Mesendoderm (in vitro differentiated cells): Measurements from ENCODE around the gene TRIM28.
A peak's percentile ranks its signal among the peaks of the same experiment; 100 is the strongest.
"Not testable (repeated sequence)": the region's sequence is repeated elsewhere in the genome, so short reads cannot be mapped to it uniquely, and the experiment has no call there.

ENCODE experiments used
- DNase-seq: peaks from one replicate; pipeline ENCODE4 v3.0.0; 2013
- H2AK5ac ChIP-seq: 2 replicates; pipeline ENCODE4 v1.6.1; 2013; ENCODE audit warnings: low read length, inconsistent platforms
- H2BK120ac ChIP-seq: 2 replicates; pipeline ENCODE4 v1.6.1; 2013; ENCODE audit warnings: low read depth, mild to moderate bottlenecking, low read length, moderate library complexity, mixed read lengths
- H2BK15ac ChIP-seq: replicated peaks from 2 replicates; pipeline ENCODE4 v1.6.1; 2013; ENCODE audit warnings: low read depth, mild to moderate bottlenecking, moderate library complexity
- H2BK5ac ChIP-seq: 2 replicates; pipeline ENCODE4 v1.6.1; 2013; ENCODE audit warnings: low read length, inconsistent platforms
- H3K18ac ChIP-seq: 2 replicates; pipeline ENCODE4 v1.6.1; 2013; ENCODE audit warnings: mild to moderate bottlenecking, low read length, mixed read lengths
- H3K23ac ChIP-seq: one replicate; pipeline ENCODE4 v1.6.1; 2013; ENCODE audit warnings: low read length
- H3K27ac ChIP-seq: 2 replicates; pipeline ENCODE4 v1.5.1; 2013; ENCODE audit warnings: low read depth, mild to moderate bottlenecking, inconsistent platforms, low read length, moderate library complexity
- H3K27me3 ChIP-seq: 2 replicates; pipeline ENCODE4 v1.6.1; 2013; ENCODE audit warnings: low read length, control low read depth, mild to moderate bottlenecking, inconsistent platforms; ENCODE audit not compliant: insufficient read depth, poor library complexity
- H3K36me3 ChIP-seq: 2 replicates; pipeline ENCODE4 v1.6.1; 2013; ENCODE audit warnings: low read length, inconsistent platforms; ENCODE audit not compliant: control insufficient read depth, insufficient read depth
- H3K4ac ChIP-seq: one replicate; pipeline ENCODE4 v1.6.1; 2013; ENCODE audit warnings: low read depth, mild to moderate bottlenecking, low read length, moderate library complexity
- H3K4me1 ChIP-seq: 2 replicates; pipeline ENCODE4 v1.6.1; 2013; ENCODE audit warnings: low read depth, low read length, inconsistent platforms; ENCODE audit not compliant: control insufficient read depth
- H3K4me2 ChIP-seq: 2 replicates; pipeline ENCODE4 v1.6.1; 2013; ENCODE audit warnings: low read length
- H3K4me3 ChIP-seq: 2 replicates; pipeline ENCODE4 v1.5.1; 2013; ENCODE audit warnings: mild to moderate bottlenecking, low read length
- H3K56ac ChIP-seq: one replicate; pipeline ENCODE4 v1.6.1; 2013; ENCODE audit warnings: low read length
- H3K79me1 ChIP-seq: 2 replicates; pipeline ENCODE4 v1.6.1; 2013; ENCODE audit warnings: low read length, inconsistent platforms
- H3K79me2 ChIP-seq: 2 replicates; pipeline ENCODE4 v1.6.1; 2013; ENCODE audit warnings: mild to moderate bottlenecking, low read length; ENCODE audit not compliant: control insufficient read depth, insufficient read depth
- H3K9ac ChIP-seq: 2 replicates; pipeline ENCODE4 v1.6.1; 2013; ENCODE audit warnings: low read length, inconsistent platforms
- H4K5ac ChIP-seq: one replicate; pipeline ENCODE4 v1.6.1; 2013; ENCODE audit warnings: low read length
- H4K8ac ChIP-seq: one replicate; pipeline ENCODE4 v1.6.1; 2013; ENCODE audit warnings: low read depth, mild to moderate bottlenecking, control low read depth, low read length, moderate library complexity
- WGBS: extraction: QIAGEN DNeasy Blood & Tissue Kit; methylation state at CpG from one replicate; pipeline ENCODE4 v1.1.7; 2013; ENCODE audit warnings: low lambda C conversion rate, missing lambda C conversion rate; ENCODE audit not compliant: insufficient coverage; ENCODE audit errors: extremely low coverage; 5-methylcytosine and 5-hydroxymethylcytosine counted together

The TRIM28 gene

DNA sequence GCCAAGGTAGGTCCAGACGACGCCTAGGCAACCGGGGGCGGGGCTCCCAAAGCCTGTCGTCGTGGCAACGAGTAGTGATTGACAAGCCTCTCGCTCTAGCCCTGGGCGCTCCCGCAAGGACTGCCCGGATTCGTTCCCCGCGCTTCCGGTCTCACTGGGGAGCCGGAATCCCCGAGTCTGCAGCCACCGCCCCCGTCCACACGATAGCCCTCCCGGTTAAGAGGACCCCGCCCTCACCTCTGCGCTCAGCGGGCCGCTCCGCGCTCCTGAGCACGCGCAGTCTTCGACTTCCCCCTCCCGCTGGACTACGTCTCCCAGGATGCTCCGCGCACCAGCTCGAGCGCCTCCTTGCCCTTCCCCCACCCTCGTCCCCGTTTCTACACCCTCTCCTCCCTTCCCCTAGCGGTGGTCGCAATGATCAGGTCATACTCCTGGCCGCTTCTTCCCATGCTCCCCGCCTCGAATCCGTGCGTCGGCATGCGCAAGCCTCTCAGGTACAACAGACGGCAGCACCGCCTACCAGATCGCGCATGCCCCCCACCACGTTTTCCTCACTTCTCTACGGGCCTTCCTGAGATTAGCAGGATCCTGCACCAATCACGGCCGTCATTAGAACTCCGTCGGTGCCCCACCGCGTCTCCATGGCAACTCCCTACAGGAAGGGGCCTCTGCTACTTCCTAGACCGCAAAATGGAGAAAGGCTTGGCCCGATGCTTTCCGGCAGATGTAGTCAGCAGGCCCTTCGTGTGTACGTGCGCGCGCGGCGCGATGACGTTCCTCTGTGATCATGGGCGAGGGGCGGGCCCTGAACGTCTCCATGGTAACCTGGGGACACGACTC, 29.2 kb downstream of the TRIM28 start, which contains the start of gene MZF1:
Gene MZF1 (minus strand): TSS at position 518 of the 840 bp plus-strand sequence. CDS start 1,946 bp downstream, outside the sequence.
- H3K4me3 ChIP-seq = peak within 1 kb of the TSS; percentile 84
- DNase-seq = peak; percentile 100
- peaks cover 3% of the 10 kb centered on the region for H3K36me3 ChIP-seq
- H3K79me2 ChIP-seq = no peaks in the 10 kb centered on the region
- H3K56ac ChIP-seq = peak within 1 kb of the TSS; percentile 100
- no peak within 1 kb of the TSS for H4K5ac ChIP-seq
- no peak within 1 kb of the TSS for H2BK15ac ChIP-seq
- H3K27ac ChIP-seq = peak within 1 kb of the TSS; percentile 97
- no peak within 1 kb of the TSS for H2AK5ac ChIP-seq
- peak within 1 kb of the TSS; percentile 100 for H2BK5ac ChIP-seq
- peak within 1 kb of the TSS; percentile 25 for H3K18ac ChIP-seq
- no CpG with 5 or more reads among the region's 75 CpGs for WGBS
- H3K4me2 ChIP-seq = peak within 1 kb of the TSS; percentile 87
- H4K8ac ChIP-seq = no peak within 1 kb of the TSS
- no peak within 1 kb of the TSS for H3K4ac ChIP-seq
- H2BK120ac ChIP-seq = no peak within 1 kb of the TSS
- peak within 1 kb of the TSS; percentile 97 for H3K9ac ChIP-seq
- H3K4me1 ChIP-seq = peaks cover 3% of the 10 kb centered on the region
- H3K23ac ChIP-seq = no peak within 1 kb of the TSS
- H3K27me3 ChIP-seq = no peaks in the 10 kb centered on the region
- no peaks in the 10 kb centered on the region for H3K79me1 ChIP-seq

DNA sequence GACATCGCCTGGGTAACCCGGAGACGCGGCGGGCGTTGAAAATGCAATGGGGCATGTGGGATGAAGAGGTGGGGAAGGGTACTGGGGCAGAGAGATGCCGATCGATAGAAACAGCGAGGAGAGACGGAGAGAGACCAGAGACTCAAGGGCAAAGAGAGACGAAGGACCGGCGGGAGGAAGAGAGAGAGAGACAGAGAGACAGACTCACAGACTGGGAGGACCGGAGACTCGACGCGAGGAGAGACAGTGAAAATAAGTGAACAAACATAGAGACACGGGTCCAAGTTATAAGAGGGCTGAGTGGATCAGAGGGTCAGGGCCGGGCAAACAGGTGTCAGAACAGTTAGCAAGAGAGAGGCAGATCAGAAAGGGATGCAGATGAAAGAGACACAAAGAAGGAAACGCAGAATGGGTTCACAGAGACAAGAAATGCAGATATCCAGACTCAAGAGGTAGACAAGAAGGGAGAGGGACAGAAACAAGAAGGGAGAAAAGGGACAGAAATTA, 29.8 kb downstream of the TRIM28 start:
- Histone ChIP-seq H3K27me3 (no peaks in the 10 kb centered on the region), H3K36me3 (peaks cover 2% of the 10 kb centered on the region), H2BK5ac (no peak overlapping the region), H3K4me2 (peak overlapping the region; percentile 45), H3K79me1 (peaks cover 2% of the 10 kb centered on the region), H3K18ac (no peak overlapping the region), H4K5ac (no peak overlapping the region), H3K4ac (no peak overlapping the region), H3K4me3 (no peak overlapping the region), H3K9ac (peak overlapping the region; percentile 14), H3K23ac (no peak overlapping the region), H3K79me2 (no peaks in the 10 kb centered on the region), H3K4me1 (peaks cover 3% of the 10 kb centered on the region), H3K27ac (no peak overlapping the region), H2BK15ac (no peak overlapping the region), H3K56ac (peak overlapping the region; percentile 10), H2AK5ac (no peak overlapping the region), H4K8ac (no peak overlapping the region), H2BK120ac (no peak overlapping the region)
- DNase-seq = no peak
- no CpG with 5 or more reads among the region's 20 CpGs for WGBS

DNA sequence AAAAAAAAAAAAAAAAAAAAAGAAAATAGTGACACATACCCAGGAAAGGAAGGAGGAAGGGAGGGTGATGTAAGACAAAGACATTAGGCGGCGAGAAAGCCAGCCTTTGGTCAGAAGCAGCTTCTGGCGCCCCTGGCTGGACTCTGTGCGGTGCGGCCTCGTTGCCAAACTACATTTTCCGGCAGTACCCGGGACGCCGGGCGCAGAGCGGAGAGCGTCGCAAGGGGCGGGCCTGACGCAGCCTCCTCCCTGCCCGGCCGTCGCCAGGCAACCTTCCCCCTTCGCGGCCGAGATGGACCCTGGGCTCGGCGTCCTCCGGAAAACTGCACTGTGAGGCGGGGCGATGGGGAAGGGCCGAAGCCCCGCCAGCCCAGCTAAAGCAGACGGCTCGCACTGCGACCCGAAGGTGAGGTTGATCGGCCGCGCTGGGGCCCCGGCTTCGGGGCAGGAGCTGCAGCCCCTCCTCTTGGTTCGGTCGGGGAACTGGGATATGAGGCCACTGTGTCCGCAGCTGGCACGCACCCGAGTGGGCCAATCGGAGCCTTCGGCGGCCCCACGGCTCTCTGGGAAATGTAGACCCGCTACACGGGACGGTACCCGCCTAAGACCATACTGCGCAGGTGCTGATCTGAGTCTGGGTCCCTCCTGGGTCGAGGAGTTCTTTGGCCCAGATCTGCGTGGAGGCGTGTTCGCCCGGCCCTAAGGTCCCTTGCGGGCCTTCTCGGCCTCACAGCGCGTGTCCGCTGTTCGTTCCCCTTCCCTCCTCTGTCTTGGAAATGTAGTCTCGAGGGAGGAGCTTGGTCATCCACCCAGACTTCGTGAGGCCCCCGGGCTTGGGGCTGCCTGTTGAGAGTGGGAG, 31.5 kb downstream of the TRIM28 start:
- Histone ChIP-seq H3K23ac (no peak overlapping the region), H2BK15ac (no peak overlapping the region), H3K4me2 (peak overlapping the region; percentile 68), H3K56ac (peak overlapping the region; percentile 92), H3K27me3 (no peaks in the 10 kb centered on the region), H4K8ac (peak overlapping the region; percentile 82), H4K5ac (no peak overlapping the region), H2BK120ac (no peak overlapping the region), H3K4me3 (peak overlapping the region; percentile 72), H2AK5ac (no peak overlapping the region), H3K79me2 (no peaks in the 10 kb centered on the region), H3K4me1 (peaks cover 3% of the 10 kb centered on the region), H3K27ac (peak overlapping the region; percentile 88), H3K18ac (peak overlapping the region; percentile 55), H2BK5ac (peak overlapping the region; percentile 48), H3K4ac (no peak overlapping the region), H3K9ac (peak overlapping the region; percentile 88), H3K79me1 (peaks cover 2% of the 10 kb centered on the region), H3K36me3 (peaks cover 1% of the 10 kb centered on the region)
- peak; percentile 97 for DNase-seq
- WGBS = no CpG with 5 or more reads among the region's 66 CpGs

- not testable (repeated sequence) for DNase-seq, H3K18ac ChIP-seq, H3K79me2 ChIP-seq, H2BK15ac ChIP-seq, H4K8ac ChIP-seq, H3K56ac ChIP-seq, H4K5ac ChIP-seq, H2BK5ac ChIP-seq, H3K9ac ChIP-seq, H3K79me1 ChIP-seq, H3K27ac ChIP-seq, H3K27me3 ChIP-seq, H3K4me2 ChIP-seq, H3K4me1 ChIP-seq, H3K4me3 ChIP-seq, H3K4ac ChIP-seq, H3K23ac ChIP-seq, H2BK120ac ChIP-seq, H3K36me3 ChIP-seq, H2AK5ac ChIP-seq
- WGBS = no CpG with 5 or more reads among the region's 2 CpGs
Observed at GRCh38 chr19:58577581-58577980, 33.7 kb downstream of the TRIM28 start.

- Histone ChIP-seq H3K23ac (no peak overlapping the region), H2AK5ac (no peak overlapping the region), H3K4me1 (peaks cover 3% of the 10 kb centered on the region), H3K9ac (no peak overlapping the region), H3K27me3 (no peaks in the 10 kb centered on the region), H4K8ac (no peak overlapping the region), H3K56ac (no peak overlapping the region), H3K79me2 (no peaks in the 10 kb centered on the region), H3K36me3 (no peaks in the 10 kb centered on the region), H3K79me1 (peaks cover 2% of the 10 kb centered on the region), H3K4ac (no peak overlapping the region), H3K4me2 (no peak overlapping the region), H2BK15ac (no peak overlapping the region), H4K5ac (no peak overlapping the region), H3K18ac (no peak overlapping the region), H3K27ac (no peak overlapping the region), H3K4me3 (no peak overlapping the region), H2BK120ac (no peak overlapping the region), H2BK5ac (no peak overlapping the region)
- DNase-seq = no peak
- no CpG with 5 or more reads among the region's 11 CpGs for WGBS
Observed at GRCh38 chr19:58578012-58578925, 34.4 kb downstream of the TRIM28 start.
